ENCODE data around the gene ZMYM2.

Gene ZMYM2

DNA sequence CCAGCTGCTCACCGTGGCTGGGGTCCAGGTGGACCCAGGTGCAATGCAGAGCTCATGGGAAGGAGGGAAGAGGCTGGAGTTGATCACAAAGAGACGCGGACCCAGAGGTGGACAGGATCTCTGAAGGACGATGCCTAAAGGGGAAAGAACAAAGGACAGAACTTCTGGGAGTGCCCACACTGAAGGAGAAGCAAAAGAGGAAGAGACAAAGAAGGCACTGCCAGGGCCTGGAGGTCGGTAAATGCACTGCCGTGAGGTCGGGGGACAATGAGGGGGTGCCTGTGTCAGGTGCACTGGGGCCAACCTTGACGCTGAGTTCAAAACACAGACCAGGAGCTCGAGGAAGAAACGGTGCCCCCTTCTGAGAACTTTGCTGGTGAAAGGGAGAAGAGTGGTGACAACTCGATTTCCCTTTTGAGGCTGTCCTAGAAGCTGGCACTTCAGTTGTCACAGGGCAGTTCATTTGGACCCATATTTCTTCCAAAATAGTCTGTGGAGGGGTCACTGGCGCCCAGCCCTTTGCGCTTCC is 146.7 kb downstream of the ZMYM2 start:
- DNase-seq (ENCODE audit: low read depth) = no peak

DNA sequence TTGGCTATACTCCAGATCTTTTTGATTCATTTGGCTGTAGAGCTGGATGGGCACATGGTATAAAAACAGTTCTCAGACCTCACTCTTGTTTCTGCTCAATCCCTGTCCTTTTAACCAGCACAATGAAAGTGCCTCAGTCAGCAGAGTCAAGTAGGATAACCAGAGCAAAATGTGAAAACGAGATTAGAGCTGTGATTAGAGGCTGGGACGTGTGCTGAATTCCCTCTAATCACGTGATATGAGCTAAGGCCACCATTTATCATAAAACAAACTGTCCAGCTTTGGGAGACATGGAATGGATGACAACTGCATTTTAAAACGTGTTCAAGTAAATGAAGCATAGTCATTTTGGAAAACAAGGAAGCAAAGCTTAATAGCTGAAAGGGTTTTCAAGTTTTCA is 148.2 kb downstream of the ZMYM2 start:
- no peak for DNase-seq (ENCODE audit: low read depth)

DNA sequence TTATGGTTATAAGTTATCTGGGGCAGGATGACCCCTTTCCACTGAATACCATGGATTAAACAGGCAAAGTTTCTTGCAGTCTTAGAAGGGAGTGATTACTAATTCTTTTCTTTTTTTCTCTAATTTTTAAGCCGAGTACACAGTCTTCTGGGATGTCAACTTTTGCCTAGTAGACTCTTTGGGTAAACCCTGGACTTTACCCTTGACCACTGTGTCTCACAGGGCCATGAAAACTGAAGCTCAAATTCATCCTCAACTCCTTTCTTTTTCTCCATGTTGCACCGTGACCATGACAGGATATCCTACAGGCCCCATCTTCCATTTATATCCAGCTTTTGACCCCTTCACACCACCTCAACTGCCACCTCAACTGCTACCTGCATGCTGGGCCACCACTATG is 150.5 kb downstream of the ZMYM2 start:
- no peak for DNase-seq (ENCODE audit: low read depth)

DNA sequence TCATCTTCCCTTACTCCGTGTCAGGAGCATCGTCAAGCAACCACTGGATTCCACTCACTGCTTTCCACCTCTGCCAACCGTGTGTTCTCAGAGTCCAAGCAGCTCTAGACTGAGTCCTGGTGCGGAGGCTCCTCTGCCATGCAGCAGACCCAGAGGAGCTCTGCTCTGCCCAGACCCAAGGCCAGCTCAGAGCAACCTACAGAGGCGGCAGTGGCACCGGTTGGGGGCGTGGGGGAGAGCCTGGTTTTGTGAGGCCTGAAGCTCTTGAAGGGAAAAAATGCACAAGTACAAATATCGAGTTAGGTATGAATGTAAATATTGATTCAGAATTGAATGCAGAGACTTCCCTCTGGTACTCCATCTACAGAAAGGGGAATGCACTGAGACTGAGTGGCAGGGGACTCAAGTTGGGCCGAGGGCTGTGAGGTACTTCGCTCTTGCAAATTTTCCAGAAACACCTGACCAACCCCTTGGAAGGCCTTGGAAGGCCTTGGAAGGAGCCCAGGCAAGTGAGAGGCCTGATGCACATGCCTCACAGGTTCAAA is 155.6 kb downstream of the ZMYM2 start:
- DNase-seq (ENCODE audit: low read depth) = no peak

DNA sequence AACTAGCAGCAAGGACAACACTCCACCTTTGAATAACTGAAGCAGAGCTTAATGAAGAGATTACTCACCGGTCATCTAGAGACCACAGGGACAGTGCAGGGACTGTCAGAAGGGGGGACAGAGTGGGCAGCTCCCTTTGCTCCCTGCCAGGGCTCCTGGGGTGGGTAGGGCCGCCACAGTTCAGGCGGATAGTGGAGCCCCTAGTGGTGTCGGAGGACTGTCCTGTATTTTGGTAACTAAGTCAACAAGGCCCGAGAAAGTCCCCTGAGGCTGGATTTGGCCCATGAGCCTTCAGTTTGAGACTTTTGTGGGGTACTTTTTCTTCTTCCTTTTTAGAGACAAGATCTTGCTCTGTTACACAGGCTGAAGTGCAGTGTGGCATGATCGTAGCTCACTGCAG is 157.7 kb downstream of the ZMYM2 start:
- no peak for DNase-seq (ENCODE audit: low read depth)

DNA sequence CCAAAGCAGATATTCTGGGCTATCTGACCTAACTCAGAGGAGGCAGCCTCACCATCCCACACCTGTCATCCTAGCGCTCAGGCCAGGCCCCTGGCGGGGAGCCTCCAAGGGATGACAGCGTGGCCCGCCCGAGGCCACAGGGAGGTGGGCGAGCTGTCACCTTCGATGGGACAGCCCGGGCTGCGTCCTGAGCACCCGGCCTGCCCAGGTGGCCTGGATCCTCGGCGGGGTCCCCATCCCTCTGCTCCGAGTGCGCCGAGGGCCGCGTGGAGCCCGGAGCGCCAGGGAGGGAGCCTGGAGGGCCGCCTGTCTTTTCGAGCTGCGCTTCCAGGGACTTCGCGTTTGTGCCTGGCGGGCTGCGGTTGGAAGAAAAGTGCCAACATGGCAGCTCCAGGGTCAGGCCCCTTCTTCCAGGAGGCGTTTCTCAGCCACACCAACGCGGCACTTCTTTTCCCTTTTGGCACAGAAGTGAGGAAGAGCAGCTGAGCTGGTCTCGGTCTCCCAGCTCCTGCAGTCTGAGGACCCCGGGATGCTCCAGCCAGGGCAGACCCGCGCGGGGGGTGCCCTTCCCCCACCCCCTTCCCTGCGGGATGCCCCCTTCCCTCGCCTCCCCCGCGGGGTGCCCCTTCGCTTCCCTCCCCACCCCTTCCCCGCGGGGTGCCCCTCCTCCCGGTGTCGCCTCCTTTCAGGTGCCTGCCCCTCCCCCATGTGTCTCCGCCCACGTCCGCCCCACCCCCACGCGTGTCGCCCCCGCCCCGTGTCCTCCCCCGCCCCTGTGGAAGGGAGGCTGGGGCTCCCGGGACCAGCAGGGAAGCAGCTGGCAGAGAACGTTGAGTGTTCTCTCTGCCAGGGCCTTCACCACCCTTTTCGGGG is 160.0 kb downstream of the ZMYM2 start:
- no peak for DNase-seq (ENCODE audit: low read depth)

DNA sequence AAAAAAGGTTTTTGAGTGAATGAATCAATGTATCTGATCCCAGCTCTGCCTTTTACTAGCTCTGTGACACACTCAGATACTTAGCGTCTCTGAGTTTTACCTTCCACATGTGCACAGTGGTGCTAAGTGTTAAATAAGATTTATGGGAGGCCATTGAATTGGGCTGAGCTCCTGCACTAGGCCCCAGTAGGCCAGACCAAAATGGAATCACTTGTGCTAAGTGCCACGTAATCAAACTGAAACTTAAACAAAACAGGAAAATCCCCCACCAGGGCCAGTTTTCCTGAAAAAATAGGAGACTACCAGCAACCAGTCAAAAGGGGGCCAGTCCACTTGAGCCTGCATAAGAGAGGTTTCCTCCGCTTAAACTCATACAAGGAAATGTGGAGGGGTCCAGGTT is 161.4 kb downstream of the ZMYM2 start:
- DNase-seq (ENCODE audit: low read depth) = no peak

DNA sequence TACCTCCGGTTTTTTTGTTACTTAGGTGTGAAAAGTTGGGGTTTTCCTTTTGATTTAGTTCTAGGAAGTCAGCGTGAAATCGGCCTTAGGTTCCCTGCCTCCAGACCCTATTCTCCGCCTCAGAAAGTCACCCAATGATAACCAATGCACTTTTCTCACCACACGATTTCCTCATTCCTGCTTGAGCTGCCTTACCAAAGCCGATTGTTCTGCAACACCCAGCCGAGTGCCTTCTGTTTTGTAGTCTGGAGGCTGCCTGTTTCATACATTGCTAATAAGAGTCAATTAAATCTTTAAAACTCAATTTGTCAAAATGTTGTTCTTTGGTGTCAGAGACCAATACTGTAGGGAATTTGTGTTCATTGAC is 162.6 kb downstream of the ZMYM2 start:
- no peak for DNase-seq (ENCODE audit: low read depth)

DNA sequence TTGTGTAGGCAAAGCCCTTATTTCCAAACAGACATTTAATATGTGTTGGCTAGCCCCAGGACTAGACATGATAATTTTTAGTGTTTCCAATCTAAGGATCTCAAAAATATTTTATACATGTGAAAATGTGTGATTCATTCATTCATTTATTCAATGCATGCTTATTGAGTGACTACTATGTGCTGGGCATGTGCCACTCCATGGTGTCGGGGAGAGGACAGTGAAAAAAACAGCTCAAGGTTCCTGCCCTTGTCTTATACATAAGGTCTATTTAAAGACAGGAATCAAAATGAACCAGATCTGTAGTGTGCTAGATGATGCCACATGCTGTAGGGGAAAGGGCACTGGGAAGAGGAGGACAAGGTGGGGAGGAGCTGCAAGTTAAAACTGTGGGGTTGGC is 165.8 kb downstream of the ZMYM2 start:
- no peak for DNase-seq (ENCODE audit: low read depth)

DNA sequence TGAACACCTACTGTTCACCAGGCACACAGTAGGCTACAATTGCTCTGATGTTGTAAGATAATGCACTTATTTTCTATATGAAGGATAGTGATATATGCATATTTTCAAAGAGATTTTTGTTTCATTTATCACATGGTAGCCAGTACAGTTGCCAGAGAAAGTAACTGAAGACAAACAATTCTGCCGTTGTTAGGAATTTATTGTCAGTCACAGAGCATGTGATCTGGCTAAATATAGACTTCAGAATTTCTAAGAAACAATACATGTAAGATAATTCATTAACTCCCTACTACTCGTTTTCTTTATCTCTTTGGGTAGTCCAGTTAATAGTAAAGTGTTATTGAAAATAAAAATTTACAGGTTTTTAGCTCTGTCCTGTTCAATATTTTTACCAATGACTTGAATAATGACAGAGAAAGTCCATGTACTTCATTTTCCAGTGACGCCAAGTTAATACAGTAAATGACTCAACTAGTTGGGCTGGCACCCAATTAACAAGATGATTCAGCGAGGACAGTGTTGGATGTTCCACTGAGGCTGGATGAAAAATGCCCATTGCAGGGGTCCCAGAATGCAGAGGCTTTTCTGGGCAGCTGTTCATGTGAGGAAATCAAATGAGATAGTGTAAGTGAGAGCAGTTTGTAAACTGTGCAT is 166.7 kb downstream of the ZMYM2 start:
- no peak for DNase-seq (ENCODE audit: low read depth)

DNA sequence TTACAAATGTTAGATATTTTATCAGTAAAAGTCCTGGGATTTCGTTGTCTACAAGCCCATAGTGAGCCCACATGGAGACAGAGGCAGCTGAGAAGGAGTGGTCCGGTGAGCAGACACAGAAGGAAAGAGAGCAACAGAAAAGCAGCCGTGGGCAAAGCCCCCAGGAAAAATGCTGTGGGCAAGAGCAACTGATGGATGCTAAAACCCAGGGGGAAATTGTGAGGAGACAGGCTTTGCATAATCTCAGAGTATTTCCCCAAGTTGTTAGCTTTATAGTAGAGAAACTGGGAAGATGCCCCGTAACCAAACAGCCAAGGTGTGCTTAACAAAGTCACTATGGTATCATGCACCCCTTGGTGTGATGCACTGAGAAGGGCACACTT is 167.2 kb downstream of the ZMYM2 start:
- DNase-seq (ENCODE audit: low read depth) = no peak

DNA sequence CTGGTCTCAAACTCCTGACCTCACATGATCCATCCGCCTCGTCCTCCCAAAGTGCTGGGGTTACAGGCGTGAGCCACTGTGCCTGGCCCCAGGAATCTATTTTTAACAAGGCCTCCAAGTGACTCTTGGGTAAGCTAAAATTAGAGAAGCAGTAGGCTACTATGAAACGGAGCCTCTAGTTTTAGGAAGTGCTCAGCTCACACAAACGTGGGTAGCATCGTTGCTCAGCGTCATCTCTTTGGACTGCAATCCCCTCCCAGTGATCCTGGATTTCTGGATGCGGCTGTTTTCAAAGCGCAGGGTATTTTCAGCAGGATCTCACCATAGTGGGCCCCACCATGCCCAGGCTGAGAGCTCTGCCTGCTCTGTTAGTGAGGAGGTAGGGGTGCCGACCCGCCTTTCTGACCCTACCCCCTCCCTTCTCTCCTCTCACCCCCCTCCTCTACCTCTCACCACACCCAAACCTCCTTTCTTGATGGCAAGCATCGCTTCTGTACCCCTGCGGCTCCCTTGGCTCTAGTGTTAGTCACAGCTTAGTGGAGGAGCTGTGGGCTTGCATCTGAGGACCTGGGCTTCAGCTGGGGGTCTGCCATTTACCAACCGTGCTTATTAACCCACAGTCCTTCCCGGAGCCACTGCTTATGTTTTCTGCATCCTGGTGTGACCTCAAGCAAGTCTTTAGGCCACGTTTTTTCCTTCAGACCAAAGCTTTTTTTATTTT is 168.2 kb downstream of the ZMYM2 start:
- no peak for DNase-seq (ENCODE audit: low read depth)

DNA sequence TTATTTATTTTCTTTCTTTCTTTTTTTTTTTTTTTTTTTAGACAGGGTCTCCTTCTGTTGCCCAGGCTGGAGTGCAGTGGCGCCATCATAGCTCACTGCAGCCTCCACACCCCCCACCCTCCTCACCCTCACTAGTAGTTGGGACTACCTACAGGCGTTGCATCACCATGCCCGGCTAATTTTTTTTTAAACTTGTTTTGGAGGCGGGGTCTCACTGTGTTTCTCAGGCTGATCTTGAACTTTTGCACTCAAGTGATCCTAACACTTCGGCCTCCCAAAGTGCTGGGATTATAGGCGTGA is 168.7 kb downstream of the ZMYM2 start:
- no peak for DNase-seq (ENCODE audit: low read depth)

DNA sequence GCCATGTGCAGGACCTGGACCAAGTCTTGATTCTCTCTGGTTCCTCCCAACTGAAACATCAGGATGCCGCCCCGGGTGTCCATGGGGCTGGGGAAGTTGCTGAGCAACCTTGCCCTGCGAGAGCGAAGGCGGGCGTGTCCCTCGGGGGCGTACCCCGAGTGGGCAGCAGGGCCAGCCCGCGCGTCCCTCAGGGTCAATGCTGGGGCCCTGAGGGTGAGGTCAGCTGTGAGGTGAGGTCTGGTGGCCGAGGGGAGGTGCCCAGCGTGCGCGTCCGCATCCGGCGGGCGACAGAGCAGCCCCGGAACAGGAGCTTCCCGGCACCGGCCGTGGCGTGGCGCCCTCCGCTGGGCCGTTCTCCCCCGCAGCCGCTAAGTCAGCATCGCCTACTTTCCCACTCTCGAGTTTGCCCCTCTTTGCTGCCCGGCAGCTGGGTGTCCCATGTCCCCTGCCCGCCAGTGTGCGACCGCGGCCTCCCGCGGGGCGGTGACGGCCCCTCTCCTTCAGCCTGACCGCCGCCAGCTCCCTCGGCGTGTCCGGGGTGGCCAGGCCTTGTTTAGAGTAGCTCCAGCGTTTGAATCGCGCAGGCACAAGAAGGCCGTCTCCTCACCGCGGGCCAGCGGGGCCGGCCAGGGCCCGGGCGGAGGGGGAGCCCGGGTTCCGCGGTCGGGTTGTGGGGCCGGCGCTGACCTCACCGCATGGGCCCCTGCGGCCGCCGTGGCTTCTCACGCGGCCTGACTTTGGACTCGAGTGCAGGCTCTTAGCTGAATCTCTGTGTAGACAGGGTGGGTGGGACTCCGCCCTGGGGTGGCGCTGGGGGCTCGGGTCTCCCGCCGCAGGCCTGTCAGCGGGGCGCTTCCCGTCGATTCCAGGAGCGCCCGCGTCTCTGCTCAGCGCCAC is 169.3 kb downstream of the ZMYM2 start:
- DNase-seq (ENCODE audit: low read depth) = no peak

DNA sequence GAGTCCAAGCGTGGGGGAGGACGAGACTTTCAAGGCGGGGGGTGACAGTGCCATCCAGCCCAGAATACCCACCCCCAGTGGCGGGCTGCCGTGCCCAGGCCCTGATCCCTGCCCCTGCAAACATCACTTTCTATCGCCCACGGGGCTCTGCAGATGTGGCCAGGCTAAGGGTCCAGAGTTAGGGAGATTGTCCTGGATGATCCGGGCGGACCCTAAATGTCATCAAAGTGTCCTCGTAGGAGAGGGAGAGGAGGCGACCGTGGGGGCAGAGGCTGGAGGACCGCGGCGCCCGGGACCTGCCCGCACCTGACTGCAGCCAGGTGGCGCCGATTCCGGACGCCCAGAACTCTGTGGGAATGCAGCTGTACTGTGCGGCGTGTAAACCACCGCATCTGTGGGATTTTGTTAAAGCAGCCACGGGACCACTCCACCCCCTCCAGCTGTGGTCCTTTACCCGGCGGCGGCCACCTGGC is 170.0 kb downstream of the ZMYM2 start:
- no peak for DNase-seq (ENCODE audit: low read depth)

DNA sequence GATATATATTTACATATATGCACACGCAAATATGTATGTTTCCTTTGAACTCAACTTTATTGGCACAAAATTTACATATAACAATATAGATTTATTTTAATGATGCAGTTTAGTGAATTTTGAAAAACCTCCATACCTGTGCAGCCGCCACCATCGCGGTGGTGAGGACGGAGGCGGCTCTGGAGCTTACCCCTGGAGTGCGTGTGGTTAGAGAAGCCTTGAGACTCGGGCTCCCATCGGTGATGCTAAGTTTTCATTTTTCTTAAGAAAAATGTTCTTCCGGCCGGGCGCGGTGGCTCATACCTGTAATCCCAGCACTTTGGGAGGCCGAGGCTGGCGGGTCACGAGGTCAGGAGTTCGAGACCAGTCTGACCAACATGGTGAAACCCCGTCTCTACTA is 170.5 kb downstream of the ZMYM2 start:
- DNase-seq (ENCODE audit: low read depth) = no peak

DNA sequence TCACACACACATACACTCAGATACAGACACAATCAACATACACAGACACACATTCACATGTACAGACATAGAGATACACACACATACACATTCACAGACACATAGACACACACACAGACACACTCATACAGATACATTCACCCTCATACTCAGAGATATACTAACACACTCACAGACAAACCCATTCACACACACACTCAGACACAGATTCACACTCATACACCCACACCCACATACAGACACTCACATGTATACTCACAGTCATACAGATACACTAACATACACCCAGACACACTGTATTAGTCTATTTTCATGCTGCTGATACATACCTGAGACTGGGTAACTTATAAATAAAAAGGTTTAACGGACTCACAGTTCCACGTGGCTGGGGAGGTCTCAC is 171.5 kb downstream of the ZMYM2 start:
- no peak for DNase-seq (ENCODE audit: low read depth)

DNA sequence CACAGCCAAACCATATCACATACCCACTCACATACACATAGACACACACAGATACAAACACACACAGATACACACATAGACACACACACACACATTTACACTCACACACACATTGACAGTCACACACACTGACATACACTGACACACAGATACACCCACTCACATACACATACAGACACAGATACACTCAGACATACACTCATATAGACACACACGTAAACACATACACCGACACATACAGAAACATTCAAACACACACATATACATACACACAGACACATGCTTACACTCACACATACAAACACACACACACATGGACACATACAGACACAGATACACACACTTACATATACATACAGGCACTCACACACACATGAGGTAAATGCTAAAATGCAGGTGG is 172.1 kb downstream of the ZMYM2 start:
- DNase-seq (ENCODE audit: low read depth) = no peak

DNA sequence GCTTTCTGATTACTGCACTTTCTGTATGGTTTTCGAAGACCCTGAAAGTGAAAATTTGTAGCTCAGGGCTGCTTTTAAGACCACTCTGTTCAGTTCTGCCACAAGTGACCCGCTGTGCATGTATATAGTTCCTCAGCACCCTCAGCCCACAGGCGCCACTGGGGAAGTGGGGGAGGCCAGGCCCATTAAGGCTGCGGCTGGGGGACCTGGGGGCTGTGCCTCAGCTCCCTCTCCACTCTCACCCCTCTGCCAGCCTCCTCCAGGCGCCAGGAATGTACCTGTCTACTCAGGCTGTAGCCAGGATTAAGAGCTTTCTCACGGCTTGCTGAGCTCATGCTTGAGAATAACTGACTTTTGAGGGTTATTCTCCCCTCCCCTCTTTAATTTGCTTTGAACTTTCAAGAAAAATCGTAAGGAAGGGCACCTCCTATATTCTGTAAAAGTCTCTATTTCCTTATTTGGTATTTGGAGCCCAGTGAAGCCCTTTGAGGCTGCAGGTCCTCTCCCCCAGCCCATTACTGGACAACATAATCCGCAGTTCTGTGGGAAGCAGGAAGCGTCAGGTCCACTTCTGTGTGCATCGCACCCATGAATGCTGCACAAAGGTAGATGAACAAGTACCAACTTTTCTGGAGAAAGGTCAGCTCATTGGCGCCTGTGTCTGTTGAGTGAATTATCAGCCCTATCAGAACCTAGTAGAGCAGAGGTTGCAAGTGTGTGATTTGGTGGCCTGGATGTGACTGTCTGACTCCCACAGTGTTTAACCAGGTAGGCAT is 172.7 kb downstream of the ZMYM2 start:
- DNase-seq (ENCODE audit: low read depth) = no peak

DNA sequence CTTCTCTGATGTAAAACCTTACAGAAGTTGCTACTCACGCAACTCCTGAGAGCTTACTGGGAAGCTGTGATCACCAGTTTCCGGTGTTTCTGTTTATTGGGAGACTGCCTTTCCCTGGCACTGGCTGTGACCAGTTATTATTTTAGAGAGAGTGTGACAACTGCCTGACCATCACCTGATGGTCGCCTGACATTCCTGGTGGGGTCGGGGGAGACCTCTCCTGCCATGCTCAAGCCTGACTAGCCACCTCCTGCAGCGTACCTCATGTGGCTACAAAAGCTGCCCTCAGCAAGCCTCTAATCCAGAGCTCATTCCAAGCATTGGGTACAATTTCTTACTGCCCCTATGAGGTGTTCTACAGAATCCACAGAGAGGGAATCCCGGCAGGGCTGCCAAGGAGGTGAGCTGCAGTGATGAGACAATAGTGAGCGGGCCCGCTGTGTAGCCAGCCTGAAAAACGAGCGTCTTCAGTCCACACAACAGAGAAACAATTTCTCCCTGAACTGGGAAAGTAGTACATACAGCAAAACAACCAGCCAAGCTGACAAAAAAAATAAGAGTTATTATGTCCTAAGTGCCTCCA is 173.6 kb downstream of the ZMYM2 start:
- DNase-seq (ENCODE audit: low read depth) = no peak

DNA sequence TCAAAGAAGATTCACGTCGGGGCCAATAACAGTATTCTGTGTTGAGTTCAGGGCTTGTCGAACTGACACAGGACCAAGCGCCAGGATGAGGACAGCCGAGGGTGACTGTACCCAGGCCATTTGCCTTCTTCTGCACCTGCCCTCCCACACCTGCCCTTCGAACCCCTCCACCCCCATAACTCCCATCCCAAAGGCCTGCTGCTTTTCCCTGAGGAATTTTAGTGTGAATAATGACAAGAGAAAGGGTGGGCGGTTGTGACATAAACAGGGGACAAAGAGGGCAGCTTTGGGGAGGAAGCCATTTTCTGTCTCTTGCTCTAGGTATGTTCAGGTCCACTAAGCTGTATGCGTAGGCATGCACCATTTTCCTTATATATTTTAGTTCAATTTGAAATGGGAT is 176.2 kb downstream of the ZMYM2 start:
- no peak for DNase-seq (ENCODE audit: low read depth)
